COR-L47 (cell line): ENCODE data around the gene CMSS1.
"Not testable (repeated sequence)": the region's sequence is repeated elsewhere in the genome, so short reads cannot be mapped to it uniquely, and the experiment has no call there.

Experiments used
- DNase-seq: peaks from one replicate; lab custom pipeline; 2025; lab: John Stamatoyannopoulos, UW

The CMSS1 gene

GRCh38 chr3:100227511-100227921, 409.9 kb downstream of the CMSS1 start:
- no peak for DNase-seq

GRCh38 chr3:100228247-100228646, 410.6 kb downstream of the CMSS1 start:
- no peak for DNase-seq

DNA sequence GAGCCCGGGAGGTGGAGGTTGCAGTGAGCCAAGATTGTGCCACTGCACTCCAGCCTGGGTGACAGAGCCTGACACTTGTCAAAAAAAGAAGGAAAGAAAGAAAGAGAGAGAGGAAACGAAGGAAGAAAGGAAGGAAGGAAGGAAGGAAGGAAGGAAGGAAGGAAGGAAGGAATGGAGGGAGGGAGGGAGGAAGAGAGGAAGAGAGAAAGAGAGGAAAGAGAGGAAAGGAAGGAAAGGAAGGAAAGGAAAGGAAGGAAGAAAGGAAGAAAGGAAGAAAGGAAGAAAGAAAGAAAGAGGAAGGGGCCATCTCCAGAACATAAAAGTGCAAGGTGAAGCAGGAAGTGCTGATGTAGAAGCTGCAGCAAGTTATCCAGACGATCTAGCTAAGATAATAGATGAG, 411.5 kb downstream of the CMSS1 start:
- DNase-seq = not testable (repeated sequence)

GRCh38 chr3:100230710-100231109, 413.0 kb downstream of the CMSS1 start:
- no peak for DNase-seq
